Measurements from ENCODE around the gene NALCN.
"Not testable (repeated sequence)": the region's sequence is repeated elsewhere in the genome, so short reads cannot be mapped to it uniquely, and the experiment has no call there.

NALCN gene

GRCh38 chr13:101339202-101339601, 77.1 kb downstream of the NALCN start:
- DNase-seq (ENCODE audit: low spot score) = no peak

DNA sequence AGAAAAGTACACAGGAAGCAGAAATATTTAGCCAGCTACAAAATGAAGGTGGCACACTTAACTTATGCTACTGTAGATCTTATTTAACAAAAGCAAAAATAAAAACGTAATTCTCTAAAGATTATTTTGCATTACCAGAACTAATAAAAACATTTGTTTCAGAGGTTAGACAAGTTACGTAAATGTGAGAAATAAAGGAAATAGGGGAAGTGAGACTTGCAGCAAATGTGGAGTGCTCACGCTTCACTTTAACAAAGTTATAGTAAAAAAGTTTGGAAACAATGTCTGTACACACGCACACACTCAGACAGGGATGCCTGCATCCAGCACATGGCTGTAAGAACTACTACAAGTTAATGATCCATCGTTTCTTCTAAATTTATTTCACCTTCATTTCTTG, 83.7 kb downstream of the NALCN start:
- DNase-seq (ENCODE audit: low spot score) = no peak

GRCh38 chr13:101331731-101332130, 84.6 kb downstream of the NALCN start:
- no peak for DNase-seq (ENCODE audit: low spot score)

- no peak for DNase-seq (ENCODE audit: low spot score)
Observed at GRCh38 chr13:101327871-101328270, 88.4 kb downstream of the NALCN start.

- DNase-seq (ENCODE audit: low spot score) = no peak
Observed at GRCh38 chr13:101326710-101327109, 89.6 kb downstream of the NALCN start.

GRCh38 chr13:101325423-101325822, 90.9 kb downstream of the NALCN start:
- no peak for DNase-seq (ENCODE audit: low spot score)

DNA sequence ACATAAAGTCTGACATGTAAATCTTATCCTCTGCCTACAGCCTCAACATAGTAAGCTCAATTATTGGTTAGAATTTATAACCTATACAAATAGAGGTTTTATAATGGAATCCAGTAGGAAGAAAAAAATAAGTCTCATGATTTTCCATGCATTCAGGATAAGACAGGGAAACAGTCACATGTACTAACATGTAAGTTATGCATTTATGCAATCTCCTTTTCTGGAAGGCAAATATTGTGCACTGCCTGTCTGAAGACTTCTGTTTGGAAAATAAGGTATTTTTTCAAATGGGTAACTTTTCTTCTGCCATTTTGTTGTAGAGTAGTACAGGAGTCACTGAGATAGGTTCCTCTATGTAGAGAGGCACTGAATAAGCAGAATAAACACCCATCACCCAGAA, 92.7 kb downstream of the NALCN start:
- DNase-seq (ENCODE audit: low spot score) = no peak

DNA sequence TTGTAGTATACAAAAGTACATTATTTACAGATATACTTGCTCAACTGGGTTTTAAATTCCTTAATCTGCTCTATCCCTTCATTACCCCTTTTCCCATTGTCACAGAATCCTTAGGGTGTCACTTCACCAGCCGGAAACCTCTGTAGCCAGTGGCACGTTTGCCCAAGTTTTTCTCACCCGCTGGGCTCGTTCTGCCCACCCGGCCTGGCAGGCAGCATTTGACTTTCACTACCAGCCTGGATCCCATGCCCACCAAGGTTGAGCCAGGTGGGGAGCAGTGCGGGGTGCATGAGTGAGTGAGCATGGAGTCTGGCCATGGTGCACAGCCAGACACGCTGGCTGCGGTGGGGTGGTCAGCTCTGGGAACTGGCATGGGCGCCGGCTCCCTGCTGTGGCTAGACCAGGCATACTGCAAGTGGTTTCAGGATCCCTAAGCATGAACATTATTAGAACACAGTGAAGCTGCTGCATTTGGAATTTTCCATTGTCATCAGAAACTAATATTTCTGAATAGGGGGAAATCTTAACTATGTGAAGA, 98.3 kb downstream of the NALCN start:
- no peak for DNase-seq (ENCODE audit: low spot score)

DNA sequence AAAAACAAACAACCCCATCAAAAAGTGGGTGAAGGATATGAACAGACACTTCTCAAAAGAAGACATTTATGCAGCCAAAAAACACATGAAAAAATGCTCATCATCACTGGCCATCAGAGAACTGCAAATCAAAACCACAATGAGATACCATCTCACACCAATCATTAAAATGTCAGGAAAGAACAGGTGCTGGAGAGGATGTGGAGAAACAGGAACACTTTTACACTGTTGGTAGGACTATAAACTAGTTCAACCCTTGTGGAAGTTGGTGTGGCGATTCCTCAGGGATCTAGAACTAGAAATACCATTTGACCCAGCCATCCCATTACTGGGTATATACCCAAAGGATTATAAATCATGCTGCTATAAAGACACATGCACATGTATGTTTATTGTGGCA, 102.8 kb downstream of the NALCN start:
- not testable (repeated sequence) for DNase-seq (ENCODE audit: low spot score)

GRCh38 chr13:101309014-101309619, 107.2 kb downstream of the NALCN start:
- DNase-seq (ENCODE audit: low spot score) = no peak

DNA sequence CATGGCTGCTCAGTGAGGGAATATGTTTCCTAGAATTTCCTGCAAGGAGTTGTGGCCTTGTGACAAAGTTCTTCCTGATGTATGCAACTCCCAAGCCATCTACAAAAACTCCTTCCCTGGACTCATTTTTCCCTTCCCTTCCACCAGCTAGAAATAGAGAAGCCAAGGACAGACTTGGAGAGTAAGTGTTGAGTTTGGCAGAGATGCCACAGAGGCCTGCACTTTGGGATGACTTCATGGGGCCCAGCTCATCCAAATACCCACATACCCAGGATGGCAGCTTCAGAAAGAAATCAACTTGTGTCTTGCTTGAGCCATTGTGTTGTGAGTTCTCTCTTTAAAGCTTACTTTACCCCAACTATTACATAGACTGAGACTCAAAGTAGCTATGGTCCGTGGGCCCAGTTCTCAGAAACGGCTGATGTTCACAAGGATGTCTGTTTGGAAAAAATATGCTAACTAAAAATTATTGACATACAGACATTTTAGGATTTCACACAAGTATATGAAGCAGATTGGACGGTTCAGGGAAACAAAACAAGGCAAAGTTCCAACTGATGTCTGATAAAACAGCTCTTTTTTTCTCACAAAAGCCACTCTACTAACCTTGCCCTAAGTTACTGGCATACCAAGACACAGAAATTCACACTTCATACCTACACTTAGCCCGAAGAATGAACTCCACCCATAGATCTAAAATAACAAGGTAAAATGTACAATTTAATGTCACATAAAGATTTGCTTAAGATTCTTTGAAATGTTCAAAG, 107.9 kb downstream of the NALCN start:
- no peak for DNase-seq (ENCODE audit: low spot score)

- no peak for DNase-seq (ENCODE audit: low spot score)
Observed at GRCh38 chr13:101307181-101307701, 109.1 kb downstream of the NALCN start.

- DNase-seq (ENCODE audit: low spot score) = no peak
Observed at GRCh38 chr13:101306773-101307172, 109.5 kb downstream of the NALCN start.

DNA sequence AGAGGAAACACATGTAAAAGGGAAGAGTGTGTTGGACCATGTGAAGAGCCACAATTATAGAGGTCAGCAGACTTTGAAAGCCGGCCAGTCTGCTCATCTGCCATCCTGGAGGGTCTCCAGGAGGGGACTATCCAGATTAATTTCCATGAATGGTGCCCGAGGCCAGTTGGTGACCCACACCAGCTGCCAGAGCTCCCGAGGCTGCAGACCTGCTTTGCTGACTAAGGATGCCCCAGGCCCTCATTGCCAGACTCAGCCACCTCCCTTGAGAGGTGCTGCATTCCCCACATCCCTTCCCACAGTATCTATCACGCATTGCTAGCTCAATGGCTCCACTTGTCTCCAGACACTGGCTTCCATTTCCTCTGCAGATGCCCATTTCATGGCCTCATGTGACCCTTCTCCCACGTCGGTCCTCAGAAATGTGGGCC, 110.3 kb downstream of the NALCN start:
- no peak for DNase-seq (ENCODE audit: low spot score)

DNA sequence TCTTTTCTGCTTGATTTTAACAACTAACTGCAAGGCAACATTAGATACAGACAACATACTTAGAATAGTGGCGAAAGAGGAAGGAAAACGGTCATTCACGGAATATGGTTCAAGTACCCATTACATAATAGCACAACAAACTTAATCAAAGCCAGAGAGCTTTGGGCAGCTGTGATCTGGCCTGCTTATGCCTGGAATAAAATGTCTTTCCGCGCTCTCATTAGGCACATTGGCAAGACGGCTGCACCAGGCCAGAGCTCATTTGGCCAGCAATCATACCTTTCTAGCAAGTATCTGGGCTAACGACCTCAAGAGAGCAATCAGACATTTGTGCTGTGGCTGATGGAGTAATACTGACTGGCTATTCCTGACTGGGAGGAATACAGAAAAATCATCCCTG, 112.8 kb downstream of the NALCN start:
- DNase-seq (ENCODE audit: low spot score) = no peak

GRCh38 chr13:101301053-101301452, 115.3 kb downstream of the NALCN start:
- DNase-seq (ENCODE audit: low spot score) = no peak

DNA sequence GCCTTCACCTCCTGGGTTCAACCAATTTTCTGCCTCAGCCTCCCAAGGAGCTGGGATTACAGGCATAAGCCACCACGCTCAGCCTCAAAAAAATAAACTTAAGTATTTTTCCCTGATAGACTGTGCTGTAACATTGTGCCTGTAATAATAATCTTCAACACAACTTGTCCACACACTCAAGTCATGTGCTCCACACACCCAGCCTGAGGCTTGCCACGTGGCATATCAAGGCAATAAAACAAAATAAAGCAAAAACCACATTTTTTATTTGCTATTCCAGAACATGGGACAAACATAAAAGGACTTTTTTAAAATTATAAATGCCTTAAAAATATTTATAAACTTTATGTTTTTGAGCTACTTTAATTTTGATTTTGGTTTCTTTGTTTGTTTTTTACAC, 115.8 kb downstream of the NALCN start:
- DNase-seq (ENCODE audit: low spot score) = no peak

DNA sequence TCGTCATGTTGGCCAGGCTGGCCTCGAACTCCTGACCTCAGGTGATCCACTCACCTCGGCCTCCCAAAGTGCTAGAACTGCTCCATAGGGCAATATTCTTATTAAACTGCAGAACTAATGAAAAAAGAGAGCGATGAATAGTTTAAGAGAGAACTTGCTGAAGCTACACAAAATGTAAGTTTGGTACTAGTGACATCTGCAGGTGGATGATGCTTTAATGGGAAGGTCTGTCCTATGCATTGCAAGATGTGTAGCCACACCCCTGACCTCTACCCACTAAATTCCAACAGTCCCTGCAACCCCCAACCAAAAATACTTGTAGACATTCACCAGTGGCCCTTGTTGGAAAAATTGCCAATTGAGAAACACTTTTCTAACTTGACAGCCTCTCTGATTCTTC, 117.8 kb downstream of the NALCN start:
- no peak for DNase-seq (ENCODE audit: low spot score)

GRCh38 chr13:101297794-101298193, 118.5 kb downstream of the NALCN start:
- no peak for DNase-seq (ENCODE audit: low spot score)

- no peak for DNase-seq (ENCODE audit: low spot score)
Observed at GRCh38 chr13:101292711-101293110, 123.6 kb downstream of the NALCN start.

DNA sequence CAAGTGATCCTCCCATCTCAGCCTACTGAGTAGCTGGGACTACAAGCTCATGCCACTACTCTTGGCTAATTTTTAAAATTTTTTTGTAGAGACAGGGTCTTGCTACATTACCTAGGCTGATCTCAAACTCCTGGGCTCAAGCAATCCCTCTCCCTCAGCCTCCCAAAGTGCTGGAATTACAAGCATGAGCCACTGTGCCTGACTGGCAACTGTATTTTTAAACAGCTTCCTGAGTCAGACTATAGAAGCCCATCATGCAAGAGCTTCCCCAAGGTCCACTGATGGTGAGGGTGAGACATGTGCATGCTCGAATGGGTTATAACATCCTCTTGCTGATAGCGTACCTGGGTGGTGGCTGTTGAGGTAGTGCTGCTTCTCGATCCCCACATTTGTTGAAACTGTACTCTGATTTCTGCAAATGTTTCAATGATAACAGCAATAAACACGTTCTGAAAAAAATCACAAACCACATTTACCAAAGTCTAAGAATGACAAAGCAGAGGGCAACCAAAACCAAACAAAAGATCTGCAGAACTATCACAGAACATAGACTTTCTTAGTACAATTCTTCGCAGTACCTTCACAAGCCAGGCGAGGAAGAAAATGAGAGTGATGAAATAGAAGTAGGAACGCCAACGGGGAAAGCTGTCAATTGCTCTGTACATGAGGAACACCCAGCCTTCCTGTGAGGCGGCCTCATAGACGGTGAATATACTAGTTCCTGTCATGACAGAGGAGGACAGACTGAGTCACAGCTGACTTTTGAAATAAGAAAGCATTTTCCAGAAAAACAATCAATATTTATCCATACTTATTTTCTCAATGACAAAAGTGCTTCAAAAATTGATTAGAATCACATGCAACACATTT, 124.4 kb downstream of the NALCN start:
- DNase-seq (ENCODE audit: low spot score) = peak; percentile 6

- no peak for DNase-seq (ENCODE audit: low spot score)
Observed at GRCh38 chr13:101291206-101291605, 125.1 kb downstream of the NALCN start.

All from activated CD4-positive, alpha-beta T cell treated with anti-CD3 and anti-CD28 coated beads, Interleukin-2, Interleukin-4, amounts not matched to agents 100 ng/mL and 50 ng/mL, durations not matched to agents 16 hours and 8 hours (primary cell).